ENCODE data around the gene SLC9A3.
"Not testable (repeated sequence)": the region's sequence is repeated elsewhere in the genome, so short reads cannot be mapped to it uniquely, and the experiment has no call there.

SLC9A3 gene

DNA sequence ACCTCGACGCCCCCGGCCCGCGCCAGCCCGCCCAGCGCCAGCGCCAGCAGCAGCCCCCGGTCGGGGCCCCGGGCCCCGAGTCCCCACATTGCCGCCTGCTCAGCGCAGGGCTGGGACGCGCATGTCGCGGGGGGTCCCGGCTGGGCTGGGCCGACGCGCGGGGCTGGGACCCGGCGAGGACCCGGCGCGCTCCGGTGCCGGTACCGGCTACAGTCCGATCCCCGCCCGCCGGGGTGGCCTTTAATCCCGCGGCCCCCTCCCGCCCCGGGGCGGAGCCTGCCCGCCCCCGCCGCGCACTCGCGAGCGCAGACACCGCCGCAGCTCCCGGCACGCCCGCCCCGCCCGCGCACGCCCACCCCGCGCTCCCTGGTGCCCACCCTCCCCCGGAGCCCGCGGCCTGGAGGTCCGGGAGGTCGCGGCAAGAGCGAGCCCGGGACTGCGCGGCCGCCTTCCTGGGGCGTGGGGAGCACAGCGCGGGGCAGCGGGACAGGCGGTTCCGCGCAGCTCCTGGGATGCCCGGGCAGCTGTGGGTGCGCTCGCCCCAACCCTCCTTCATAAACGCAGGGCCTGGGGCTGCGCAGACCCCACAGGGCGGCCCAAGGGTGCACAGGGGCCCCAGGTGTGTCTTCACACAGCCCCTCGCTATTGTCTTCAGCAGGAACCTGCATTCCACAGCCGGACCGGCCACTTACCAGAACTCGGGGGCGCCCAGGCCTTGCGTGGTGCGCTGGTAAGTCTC is at the start of gene SLC9A3:
Gene SLC9A3, minus strand, starts transcription at position 216 of the 739 bp plus-strand sequence.
- DNase-seq (ENCODE audit: low read depth): no peak

DNA sequence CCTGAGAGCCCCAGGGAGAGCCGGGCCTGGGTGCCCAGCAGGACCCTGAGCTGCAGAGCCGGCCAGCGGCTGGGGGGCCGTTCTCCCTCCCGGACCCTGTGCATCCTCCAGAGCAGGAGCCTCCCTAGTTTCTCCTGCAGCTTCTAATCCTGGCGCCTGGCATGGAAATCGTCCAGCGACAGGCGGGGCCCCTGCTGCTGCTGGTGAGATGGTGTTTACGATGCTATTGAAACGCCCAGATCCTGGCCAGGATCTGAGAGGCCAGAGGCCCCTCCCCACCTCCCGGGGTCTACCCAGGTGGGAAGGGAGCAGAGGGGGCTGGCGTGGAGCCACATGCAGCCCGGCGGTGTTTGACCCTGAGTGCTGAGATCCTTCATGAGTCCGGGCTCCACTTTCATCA is 49.7 kb upstream of the SLC9A3 start:
- no peak for DNase-seq (ENCODE audit: low read depth)

DNA sequence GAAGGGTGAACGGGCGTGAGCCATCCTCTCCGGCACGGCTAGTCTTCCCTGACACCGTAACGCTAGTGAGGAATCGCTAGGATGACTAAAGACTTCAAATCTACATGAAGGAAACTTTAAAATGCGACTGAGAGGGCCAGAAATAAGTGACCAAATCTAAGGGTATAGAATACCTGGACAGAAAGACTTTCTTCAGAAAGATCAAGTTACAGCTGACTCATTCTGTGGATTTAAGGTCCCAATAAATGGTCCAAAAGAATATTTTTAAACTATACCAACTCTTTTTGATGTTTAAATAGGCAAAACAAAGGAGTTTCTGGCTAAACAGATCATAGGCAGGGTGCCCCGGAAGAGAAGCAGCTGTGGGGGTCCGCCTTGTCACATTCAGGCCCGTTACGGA is 49.0 kb upstream of the SLC9A3 start:
- DNase-seq (ENCODE audit: low read depth): no peak

DNA sequence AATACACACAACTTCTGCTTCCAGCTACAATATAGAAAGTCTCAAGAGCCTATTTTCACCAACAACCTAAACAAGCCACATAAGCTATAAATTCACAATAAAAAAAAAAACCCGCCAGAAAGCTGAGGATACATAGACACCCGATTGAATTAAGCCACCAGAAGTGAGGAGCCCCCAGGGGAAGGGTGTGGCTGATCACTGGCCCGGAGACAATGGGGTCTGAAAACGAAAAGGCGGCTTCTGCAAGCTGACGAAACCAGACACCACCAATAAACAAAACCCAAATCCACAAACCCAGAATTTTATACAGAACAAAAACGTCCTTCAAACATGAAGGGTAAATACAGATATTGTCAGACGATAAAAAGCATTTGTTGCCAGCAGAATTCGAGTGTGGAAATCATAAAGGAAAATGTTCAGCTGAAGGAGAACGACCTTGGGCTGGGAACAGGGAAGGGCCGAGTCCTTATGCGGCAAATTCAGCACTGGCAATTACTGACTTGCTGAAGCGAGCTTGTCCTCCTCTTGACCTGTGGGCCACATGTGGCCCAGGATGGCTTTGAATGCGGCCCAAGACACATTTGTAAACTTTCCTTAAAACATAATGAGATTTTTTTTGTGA is 48.3 kb upstream of the SLC9A3 start:
- DNase-seq (ENCODE audit: low read depth): no peak

DNA sequence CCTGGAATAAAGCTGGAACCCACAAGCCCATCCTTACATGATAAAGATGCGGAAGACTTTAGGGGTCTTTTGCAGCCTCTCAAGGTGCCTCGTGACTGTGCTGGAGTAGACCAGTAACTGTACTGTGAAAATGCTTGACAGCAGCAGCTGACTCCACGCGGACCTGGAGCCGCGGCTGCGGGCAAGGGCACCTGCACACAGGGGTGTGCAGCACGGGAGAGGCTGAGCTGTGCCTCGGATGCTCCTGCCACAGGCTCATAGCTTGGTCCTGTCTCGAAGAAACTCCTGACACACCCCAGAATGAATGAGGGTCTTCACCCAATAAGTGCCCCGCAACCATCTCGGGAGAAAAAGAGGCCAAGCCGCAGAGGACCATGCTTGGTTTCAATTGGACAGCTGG is 47.5 kb upstream of the SLC9A3 start:
- DNase-seq (ENCODE audit: low read depth): no peak

DNA sequence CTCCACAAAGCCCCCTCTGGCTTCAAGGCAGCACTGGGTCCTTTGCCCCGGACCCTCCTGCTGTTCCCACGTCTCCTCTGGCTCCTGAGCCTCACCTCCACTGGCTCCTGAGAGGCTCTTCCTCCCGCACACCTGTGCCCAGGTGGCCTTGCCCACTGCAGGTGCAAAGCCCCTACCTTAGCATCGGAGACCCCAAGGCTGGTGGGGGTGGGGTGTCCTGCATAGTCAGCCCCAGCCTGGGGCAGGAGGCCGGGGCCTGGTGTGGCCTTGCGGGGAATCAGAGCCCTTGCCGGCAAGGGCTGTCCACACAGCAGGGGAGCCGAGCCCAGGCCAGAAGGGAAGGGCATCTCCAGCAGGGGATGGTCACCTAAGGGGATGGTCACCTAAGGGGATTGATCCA is 46.6 kb upstream of the SLC9A3 start:
- no peak for DNase-seq (ENCODE audit: low read depth)

DNA sequence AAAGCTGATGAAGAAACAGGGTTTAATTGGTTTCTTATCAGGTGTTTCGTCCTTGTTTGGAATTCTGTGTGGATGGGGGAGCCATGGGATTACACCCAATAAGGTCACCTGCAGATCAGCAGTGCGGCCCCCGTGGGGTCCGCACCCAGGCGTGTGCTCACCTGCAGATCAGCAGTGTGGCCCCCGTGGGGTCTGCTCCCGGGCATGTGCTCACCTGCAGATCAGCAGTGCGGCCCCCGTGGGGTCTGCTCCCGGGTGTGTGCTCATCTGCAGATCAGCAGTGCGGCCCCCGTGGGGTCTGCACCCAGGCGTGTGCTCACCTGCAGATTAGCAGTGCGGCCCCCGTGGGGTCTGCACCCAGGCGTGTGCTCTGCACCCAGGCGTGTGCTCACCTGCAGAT is 46.2 kb upstream of the SLC9A3 start:
- no peak for DNase-seq (ENCODE audit: low read depth)

DNA sequence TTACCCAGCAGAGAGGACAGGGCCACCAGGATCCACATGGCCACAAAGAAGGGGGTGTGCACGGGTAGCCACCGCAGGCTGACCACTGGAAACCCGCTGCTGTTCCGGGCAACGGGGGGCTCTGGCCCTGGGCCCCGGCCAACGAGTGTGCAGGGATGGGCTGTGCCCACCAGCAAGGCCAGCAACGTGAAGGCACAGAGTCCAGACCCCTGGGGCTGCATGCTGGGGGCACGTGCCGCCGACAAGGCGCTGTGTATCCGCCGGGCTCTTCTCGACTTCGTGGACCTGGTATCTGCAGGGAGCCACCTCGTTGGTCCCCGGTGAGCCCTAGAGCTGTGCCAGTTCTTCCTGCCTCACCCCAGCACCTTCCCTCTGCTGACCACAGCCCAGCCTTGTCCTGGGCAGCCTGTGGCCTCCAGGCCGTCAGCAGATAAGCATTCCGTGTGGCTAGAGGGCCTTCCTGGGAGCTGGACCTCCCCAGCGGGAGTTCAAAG is 45.7 kb upstream of the SLC9A3 start:
- DNase-seq (ENCODE audit: low read depth): no peak

DNA sequence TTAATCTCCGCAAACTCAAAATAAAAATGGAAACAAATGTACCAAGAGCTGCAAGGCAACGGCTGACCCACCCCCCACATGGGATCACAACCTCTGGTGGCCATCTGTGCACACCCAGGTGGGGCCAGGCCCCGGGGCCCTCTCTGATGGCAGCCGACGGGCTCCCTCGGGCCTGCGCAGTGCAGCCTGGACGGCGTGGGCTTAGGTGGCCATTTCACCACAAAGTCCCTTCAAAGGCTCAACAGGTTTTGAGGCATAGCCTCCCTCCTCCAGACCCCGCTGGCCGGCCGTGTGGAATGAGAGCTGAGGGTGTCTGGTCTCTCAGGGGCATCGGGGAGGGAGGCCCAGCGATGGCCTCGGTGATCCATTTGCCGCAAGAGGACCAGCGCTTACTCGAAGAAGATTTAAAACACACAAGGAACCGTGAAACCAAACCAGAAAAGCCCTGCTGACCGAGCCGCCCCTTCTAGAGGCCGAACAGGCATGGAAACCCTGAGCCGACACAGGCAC is 45.2 kb upstream of the SLC9A3 start:
- no peak for DNase-seq (ENCODE audit: low read depth)

DNA sequence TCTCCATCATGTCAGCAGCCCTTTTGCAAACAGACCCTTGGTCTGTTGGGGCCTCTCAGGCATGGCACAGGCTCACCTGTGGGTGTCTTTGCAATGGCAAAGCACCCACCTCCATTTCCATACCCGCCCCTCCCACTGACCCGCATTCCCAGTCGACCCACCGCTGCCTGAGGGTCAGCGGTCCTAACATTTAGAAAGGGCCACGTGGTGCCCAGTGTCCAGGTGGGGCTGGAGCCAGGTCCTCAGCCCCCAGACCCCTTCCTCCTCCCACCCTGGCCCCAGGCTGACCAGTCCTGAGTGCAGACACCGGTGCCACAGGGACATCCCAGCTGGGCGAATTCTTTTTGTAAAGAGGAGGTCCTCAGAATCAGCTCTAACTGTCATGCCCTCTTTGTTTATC is 44.6 kb upstream of the SLC9A3 start:
- no peak for DNase-seq (ENCODE audit: low read depth)

DNA sequence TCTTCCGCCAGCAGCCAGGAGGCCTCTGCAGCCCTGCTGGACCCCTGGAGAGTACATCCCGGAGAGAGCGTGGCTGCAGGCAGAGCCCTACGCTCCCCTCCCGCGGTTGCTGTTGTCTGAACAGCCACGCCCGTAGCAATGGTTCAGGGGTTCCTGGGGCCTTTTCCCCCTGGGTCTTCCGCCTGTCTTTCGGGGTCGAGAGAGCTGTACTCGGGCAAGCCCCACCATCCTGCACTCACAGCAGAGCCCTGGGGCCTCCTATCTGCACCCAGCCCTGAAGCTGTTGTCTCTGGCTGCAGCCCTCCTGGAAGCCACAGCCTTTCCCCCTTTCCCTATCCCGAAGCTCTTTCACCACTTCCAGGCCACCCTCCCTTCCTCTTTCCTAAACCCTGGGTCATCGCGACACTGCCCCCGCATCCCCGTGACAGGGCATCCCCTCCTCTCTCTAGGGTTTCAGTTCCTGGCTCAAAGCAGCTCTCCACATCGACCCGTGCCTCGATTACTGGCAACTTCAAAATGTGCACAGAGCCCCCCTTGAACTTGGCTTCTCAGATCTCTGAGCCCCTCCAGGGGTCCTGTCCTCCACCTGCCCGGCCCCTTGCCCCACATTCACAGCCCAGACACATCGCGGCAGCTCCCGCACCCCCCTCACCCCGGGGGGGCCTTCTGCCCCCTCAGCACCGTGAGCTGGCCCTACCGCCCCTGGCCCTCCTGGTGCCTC is 44.0 kb upstream of the SLC9A3 start:
- no peak for DNase-seq (ENCODE audit: low read depth)

DNA sequence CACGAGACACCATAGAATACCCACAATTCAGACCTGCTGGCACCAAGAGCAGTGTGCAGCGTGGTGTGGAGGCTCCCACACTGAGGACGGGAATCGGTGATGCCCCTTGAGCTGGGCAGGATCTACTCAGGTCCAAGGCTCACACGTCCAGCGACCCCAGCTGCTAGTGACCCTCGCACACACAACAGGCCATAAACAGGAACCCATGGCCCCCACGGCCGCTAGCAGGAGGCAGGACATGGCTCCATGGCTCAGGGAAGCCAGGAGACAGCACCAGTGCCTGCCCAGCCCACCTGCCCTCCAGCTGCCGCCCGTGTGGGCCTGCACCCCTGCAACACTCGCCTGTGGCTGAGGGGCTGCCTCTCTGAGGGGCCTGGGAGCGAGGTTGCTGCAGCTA is 43.4 kb upstream of the SLC9A3 start:
- no peak for DNase-seq (ENCODE audit: low read depth)

DNA sequence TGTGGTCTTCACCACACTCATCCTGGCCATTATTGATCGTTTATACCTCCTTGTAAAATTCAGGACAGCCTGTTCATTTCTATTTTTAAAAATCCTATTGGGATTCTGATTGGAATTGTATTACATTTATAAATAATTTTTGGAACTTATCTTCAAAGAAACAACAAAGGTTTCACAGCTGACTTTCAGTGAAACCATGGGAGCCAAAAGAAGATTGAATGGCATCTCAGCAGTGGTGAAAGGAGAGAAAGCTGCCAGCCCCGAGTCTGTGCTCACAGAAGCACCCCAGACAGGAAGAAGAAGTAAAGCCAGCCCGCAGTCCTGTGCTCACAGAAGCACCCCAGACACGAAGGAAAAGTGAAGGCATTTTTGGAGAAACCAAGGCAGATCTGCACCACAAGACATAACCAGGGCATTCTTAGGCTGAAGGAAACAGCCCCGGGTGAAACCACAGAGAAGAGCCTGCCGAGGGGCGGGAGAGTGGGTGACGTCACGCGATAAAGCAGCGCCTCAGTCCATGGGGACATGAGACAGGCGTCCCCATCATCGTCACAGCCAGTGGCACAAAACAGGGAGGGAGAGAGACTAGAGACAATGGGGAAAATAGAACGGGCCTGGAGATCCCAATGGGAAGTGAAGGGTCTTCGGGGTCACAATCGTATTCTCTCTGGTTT is 42.5 kb upstream of the SLC9A3 start:
- DNase-seq (ENCODE audit: low read depth): no peak

DNA sequence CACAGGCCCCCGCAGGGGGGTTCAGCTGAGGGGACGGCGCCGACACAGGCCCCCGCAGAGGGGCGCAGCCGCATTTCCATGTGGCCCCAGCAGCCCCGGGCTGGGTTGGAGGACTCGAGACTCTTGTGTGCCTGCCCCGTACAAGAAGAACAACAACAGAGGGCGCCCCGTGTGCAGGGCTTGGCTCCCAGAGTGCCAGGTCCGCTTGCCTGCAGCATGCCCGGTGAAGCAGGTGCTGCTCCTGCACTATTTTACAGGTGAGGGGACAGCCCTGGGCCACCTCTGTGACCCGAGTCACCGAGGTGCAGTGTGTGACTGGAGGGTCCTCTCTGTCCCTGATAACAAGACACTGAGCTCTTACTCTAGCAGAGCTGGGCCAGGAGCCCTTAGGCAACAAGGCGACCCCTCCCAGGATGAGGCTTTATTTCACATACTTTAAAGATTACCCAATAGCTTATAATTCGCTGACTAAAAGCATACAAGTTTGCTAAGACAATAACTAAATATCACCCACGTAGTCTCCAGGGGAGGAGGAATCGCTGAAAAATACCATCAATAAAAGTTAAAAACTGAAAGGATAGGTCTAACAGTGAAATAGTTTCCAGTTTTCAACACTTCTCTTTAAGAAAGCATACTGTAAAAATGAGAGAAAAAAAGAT is 41.7 kb upstream of the SLC9A3 start:
- DNase-seq (ENCODE audit: low read depth): no peak

DNA sequence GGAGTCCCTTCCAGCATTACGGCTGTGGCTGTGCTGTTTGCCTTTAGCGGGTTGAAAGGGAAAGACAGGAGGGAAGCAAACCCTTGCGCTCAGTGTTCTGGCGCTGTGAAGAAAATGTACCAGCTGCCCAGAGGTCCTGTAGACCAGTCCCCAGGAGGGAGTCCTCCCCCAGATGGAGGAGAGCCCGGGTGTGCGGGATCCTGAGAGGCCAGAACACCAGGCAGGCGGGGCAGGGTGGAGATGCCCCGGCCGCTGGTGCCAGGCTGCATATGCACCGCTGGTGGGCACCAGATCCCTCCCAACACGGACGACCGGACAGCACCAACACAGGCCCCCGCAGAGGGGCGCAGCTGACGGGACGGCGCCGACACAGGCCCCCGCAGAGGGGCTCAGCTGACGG is 37.2 kb upstream of the SLC9A3 start:
- DNase-seq (ENCODE audit: low read depth): no peak

DNA sequence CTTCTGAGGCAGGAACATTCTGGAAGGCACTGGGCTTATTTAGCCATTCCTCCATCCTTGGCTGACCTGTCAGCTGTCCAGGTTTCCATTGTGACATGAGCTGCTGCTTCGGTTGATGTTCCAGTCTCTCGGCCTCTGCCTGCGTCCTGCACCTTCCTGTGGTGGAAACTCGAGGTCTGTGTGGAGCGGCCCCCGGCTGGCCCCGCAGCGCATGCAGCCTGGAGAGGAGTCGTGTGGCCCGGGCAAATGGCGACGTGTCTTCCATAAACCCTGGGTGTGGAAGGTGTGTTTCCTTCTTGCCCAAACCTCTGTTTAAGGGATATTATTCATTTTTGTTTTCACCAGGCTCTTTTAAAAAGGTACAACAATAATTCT is 36.5 kb upstream of the SLC9A3 start:
- no peak for DNase-seq (ENCODE audit: low read depth)

DNA sequence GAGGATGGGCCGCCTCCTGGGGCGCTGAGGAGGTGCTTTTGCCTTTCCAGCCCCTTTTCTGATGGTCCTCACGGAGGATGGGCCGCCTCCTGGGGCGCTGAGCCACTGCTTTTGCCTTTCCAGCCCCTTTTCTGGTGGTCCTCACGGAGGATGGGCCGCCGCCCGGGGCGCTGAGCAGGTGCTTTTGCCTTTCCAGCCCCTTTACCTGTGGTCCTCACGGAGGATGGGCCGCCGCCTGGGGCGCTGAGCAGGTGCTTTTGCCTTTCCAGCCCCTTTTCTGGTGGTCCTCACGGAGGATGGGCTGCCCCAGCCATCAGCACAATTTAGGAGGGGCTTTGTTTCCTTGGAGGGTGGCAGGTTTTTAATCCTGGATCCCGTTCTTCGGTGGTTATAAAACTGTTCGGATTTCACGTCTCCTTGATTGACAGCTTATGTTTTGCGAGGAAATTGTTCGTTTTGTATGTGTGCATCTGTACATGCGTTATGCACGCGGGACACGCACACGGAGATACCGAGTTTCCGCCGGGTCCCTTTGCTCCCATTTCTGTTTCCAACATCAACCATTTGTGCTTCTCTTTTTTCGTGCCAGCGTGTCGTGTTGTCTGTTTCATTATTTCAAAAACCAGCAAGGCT is 34.7 kb upstream of the SLC9A3 start:
- no peak for DNase-seq (ENCODE audit: low read depth)

DNA sequence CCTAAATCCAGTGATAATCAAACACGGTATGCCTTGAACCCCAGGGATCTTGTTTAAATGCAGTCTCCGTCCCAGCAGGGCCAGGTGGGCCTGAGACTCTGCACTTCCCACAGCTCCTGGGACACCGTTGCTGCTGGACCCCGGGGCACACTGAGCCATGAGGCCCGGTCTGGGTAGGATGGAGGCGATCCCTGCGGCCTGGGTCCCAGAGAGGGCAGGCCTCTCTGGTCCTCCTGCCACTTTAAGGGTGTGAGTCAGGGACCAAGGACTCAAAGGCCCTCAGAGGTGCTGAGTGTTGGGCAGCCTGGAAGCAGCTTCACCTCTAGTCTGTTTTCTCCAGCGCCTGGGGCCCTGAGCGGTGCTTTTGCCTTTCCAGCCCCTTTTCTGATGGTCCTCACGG is 34.1 kb upstream of the SLC9A3 start:
- no peak for DNase-seq (ENCODE audit: low read depth)

DNA sequence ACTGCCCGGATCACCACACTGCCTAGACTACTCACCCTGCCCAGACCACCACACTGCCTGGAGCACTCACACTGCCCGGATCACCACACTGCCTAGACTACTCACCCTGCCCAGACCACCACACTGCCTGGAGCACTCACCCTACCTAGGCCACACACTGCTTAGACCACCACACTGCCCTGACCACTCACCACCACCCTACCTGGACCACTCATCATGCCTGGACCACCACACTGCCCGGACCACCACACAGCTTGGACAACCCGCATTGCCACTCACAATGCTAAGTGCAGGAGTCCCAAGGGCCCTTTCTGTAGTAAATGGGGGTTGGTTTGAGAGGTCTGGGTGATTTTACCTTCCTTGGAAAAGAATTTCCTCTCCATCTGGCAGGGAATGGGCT is 33.7 kb upstream of the SLC9A3 start:
- not testable (repeated sequence) for DNase-seq (ENCODE audit: low read depth)

DNA sequence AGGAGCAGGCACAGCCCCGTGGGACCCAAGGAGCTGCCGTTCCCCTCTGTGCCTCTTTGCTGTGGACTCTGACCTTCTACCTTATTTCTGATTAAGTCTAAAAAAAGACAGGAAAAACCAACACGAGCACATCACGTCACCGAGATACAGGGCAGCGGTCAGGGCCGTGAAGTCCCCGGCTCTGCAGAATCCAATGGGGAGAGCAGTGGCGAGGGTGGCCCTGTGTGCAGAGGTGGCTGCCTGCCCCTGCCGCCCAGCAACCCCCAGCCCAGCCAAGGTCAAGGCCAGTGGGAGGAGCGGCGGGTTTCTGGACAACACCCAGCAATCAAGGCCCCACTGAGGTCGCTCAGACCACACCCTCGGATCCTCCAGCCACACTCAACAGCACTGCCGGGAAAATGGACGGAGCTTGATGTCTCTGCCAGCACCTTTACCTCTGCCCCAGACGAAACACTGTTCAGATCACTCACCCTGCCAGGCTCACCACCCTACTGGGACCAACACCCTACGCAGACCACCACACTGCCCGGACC is 32.7 kb upstream of the SLC9A3 start:
- DNase-seq (ENCODE audit: low read depth): no peak

DNA sequence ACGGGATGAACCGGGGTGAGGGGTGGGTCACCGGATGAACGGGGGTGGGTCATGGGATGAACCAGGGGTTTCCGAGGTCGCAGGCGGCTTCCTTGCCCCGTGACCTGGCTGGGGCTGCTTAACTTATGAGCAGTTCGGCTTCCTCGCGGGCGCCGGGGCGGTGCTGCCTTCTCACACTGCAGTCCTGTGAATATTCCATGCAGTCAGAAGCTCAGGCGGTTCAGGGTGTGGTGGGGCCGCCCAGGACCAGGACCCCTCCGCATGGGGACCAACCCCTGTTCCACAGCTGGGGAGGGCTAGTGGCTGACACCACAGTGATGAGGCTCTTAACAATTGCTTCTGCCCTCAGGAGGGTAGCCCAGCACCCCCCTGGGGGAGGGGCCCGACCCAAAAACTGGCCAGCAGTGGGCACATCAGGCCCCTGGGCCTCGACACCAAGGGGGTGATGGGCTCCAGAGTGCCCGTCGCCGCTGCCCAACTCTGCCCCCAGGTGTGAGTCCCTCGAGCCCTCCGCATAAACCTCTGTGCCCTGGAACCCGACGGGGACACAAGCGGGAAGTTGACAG is 30.9 kb upstream of the SLC9A3 start:
- DNase-seq (ENCODE audit: low read depth): no peak
